ENCODE data around the gene C1orf50. TPM values are rescaled to one million over a fixed set of nuclear protein-coding genes. Genes with fewer than 3 reads are reported as not detected.

Gene C1orf50
- total RNA-seq, 4 donors from 2014 or later = 2.9 to 8.3 (median 4.1) TPM

- no peak for TF ChIP-seq CTCF (IDR thresholded peaks at IDR 0.05; ENCODE audit: low read depth)
Observed at GRCh38 chr1:42736571-42737200, 30.4 kb upstream of the C1orf50 start.

GRCh38 chr1:42737257-42737656 lies 29.8 kb upstream of the C1orf50 start:
- no peak for TF ChIP-seq CTCF (IDR thresholded peaks at IDR 0.05; ENCODE audit: low read depth)

GRCh38 chr1:42737986-42738677 lies 28.9 kb upstream of the C1orf50 start:
- TF ChIP-seq CTCF (IDR thresholded peaks at IDR 0.05; ENCODE audit: low read depth) = no peak

- no peak for TF ChIP-seq CTCF (IDR thresholded peaks at IDR 0.05; ENCODE audit: low read depth)
Observed at GRCh38 chr1:42738678-42739226, 28.3 kb upstream of the C1orf50 start.

GRCh38 chr1:42739753-42740700 lies 27.0 kb upstream of the C1orf50 start, which contains the start of gene CLDN19:
Gene CLDN19 (minus strand): TSS chr1:42740236. CDS start chr1:42740063, 173 bp downstream.
- TF ChIP-seq CTCF (IDR thresholded peaks at IDR 0.05; ENCODE audit: low read depth) = no peak

- TF ChIP-seq CTCF (IDR thresholded peaks at IDR 0.05; ENCODE audit: low read depth) = no peak
Observed at GRCh38 chr1:42740851-42741580, 26.0 kb upstream of the C1orf50 start.
